SK-N-SH treated with all-trans-retinoic acid at 6 μM for 48 hours (cell line): Measurements from ENCODE around the gene MANBA.

ENCODE experiments used
- ATAC-seq: fragments of 200-7000 bp; cut with Tn5 transposase; 3 replicates; pipeline ENCODE4 v1.9.1; 2020; ENCODE audit warnings: mild to moderate bottlenecking, moderate library complexity
- ARNTL ChIP-seq: fragments of 450-650 bp; formaldehyde crosslinking; IDR thresholded peaks from 2 replicates; pipeline ENCODE4 v1.5.0; 2020; ENCODE audit warnings: low read depth, mild to moderate bottlenecking, moderate library complexity, borderline replicate concordance
- BACH2 ChIP-seq: fragments of 250-450 bp; sonication (Bioruptor Pico); IDR thresholded peaks from 2 replicates; pipeline ENCODE4 v1.9.0; 2021; ENCODE audit warnings: mild to moderate bottlenecking, borderline replicate concordance
- CSDC2 ChIP-seq: fragments of 250-450 bp; sonication (Bioruptor Pico); IDR thresholded peaks from 2 replicates; pipeline ENCODE4 v1.5.0; 2020; ENCODE audit warnings: mild to moderate bottlenecking, moderate library complexity
- ESRRG ChIP-seq: fragments of 250-450 bp; sonication (Bioruptor Pico); IDR thresholded peaks from 2 replicates; pipeline ENCODE4 v1.6.1; 2021; ENCODE audit warnings: mild to moderate bottlenecking
- GLIS3 ChIP-seq: fragments of 250-450 bp; sonication (Bioruptor Pico); IDR thresholded peaks from 2 replicates; pipeline ENCODE4 v1.5.0; 2020; ENCODE audit warnings: mild to moderate bottlenecking, moderate library complexity
- OSR1 ChIP-seq: fragments of 250-450 bp; sonication (Bioruptor Pico); IDR thresholded peaks from 2 replicates; pipeline ENCODE4 v1.8.0; 2022; ENCODE audit warnings: moderate library complexity, mild to moderate bottlenecking, inconsistent platforms
- PPARA ChIP-seq: fragments of 250-450 bp; sonication (Bioruptor Pico); IDR thresholded peaks from 2 replicates; pipeline ENCODE4 v1.5.0; 2020; ENCODE audit warnings: mild to moderate bottlenecking, borderline replicate concordance
- RARB ChIP-seq: fragments of 250-450 bp; sonication (Bioruptor Pico); IDR thresholded peaks from 2 replicates; pipeline ENCODE4 v1.8.0; 2021; ENCODE audit warnings: mild to moderate bottlenecking, moderate library complexity
- SNAI2 ChIP-seq: fragments of 250-450 bp; sonication (Bioruptor Pico); IDR thresholded peaks from 2 replicates; pipeline ENCODE4 v1.5.0; 2020; ENCODE audit warnings: mild to moderate bottlenecking, moderate library complexity
- TCF4 ChIP-seq: fragments of 250-450 bp; sonication (Bioruptor Pico); IDR thresholded peaks from 2 replicates; pipeline ENCODE4 v1.8.0; 2021; ENCODE audit warnings: mild to moderate bottlenecking, moderate library complexity, borderline replicate concordance
- TOX ChIP-seq: fragments of 250-450 bp; sonication (Bioruptor Pico); IDR thresholded peaks from 2 replicates; pipeline ENCODE4 v1.8.0; 2021; ENCODE audit warnings: mild to moderate bottlenecking, moderate library complexity, borderline replicate concordance
- ZFP3 ChIP-seq: fragments of 250-450 bp; sonication (Bioruptor Pico); IDR thresholded peaks from 2 replicates; pipeline ENCODE4 v1.5.0; 2020; ENCODE audit warnings: mild to moderate bottlenecking, moderate library complexity
- ZFP30 ChIP-seq: fragments of 450-650 bp; formaldehyde crosslinking; IDR thresholded peaks from 2 replicates; pipeline ENCODE4 v1.5.0; 2022; ENCODE audit warnings: mild to moderate bottlenecking, moderate library complexity
- ZNF565 ChIP-seq: fragments of 450-650 bp; formaldehyde crosslinking; conservative IDR thresholded peaks from 2 replicates; pipeline ENCODE4 v1.5.0; 2020; ENCODE audit warnings: low read depth, mild to moderate bottlenecking, moderate library complexity
- ZNF70 ChIP-seq: fragments of 450-650 bp; formaldehyde crosslinking; IDR thresholded peaks from 2 replicates; pipeline ENCODE4 v1.5.0; 2020; ENCODE audit warnings: mild to moderate bottlenecking, moderate library complexity
- ZNF8 ChIP-seq: fragments of 450-650 bp; formaldehyde crosslinking; IDR thresholded peaks from 2 replicates; pipeline ENCODE4 v1.5.0; 2020; ENCODE audit warnings: mild to moderate bottlenecking, moderate library complexity
- TF ChIP-seq, protein P1 (sequence below): fragments of 250-450 bp; sonication (Bioruptor Pico); IDR thresholded peaks from 2 replicates; pipeline ENCODE4 v1.8.0; 2020; ENCODE audit warnings: mild to moderate bottlenecking, moderate library complexity, borderline replicate concordance
- TF ChIP-seq, protein P2 (sequence below): fragments of 250-450 bp; sonication (Bioruptor Pico); IDR thresholded peaks from 2 replicates; pipeline ENCODE4 v1.8.0; 2021; ENCODE audit warnings: low read depth, mild to moderate bottlenecking, moderate library complexity, borderline replicate concordance
- TF ChIP-seq, protein P3 (sequence below): fragments of 250-450 bp; sonication (Bioruptor Pico); IDR thresholded peaks from 2 replicates; pipeline ENCODE4 v1.5.1; 2021; ENCODE audit warnings: mild to moderate bottlenecking, moderate library complexity
- TF ChIP-seq, protein P4 (sequence below): fragments of 250-450 bp; sonication (Bioruptor Pico); IDR thresholded peaks from 2 replicates; pipeline ENCODE4 v1.5.1; 2020; ENCODE audit warnings: low read depth, mild to moderate bottlenecking, moderate library complexity

The MANBA gene

DNA sequence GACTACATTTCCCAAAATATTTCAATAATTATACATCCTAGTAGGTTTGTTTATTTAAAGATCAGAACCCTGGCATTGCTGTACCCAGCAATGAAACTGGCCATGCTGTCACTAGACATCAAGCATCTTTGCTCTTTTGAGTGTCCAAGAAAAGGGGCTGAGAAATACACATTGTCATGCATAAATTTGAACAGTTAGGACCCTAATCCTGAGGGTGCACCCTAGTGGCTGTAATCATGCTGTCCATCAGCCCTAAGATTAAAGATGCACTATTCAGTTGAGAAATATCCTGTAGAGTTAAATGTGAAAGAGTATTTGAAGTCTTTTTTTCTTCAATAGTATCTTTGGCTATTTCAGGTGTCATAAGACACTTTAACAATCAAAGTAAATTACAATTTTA is 150.8 kb downstream of the MANBA start:
- TF ChIP-seq BACH2 (no peak), ESRRG (CRISPR knock-in tag) (no peak)
- TF ChIP-seq, protein P1, sequence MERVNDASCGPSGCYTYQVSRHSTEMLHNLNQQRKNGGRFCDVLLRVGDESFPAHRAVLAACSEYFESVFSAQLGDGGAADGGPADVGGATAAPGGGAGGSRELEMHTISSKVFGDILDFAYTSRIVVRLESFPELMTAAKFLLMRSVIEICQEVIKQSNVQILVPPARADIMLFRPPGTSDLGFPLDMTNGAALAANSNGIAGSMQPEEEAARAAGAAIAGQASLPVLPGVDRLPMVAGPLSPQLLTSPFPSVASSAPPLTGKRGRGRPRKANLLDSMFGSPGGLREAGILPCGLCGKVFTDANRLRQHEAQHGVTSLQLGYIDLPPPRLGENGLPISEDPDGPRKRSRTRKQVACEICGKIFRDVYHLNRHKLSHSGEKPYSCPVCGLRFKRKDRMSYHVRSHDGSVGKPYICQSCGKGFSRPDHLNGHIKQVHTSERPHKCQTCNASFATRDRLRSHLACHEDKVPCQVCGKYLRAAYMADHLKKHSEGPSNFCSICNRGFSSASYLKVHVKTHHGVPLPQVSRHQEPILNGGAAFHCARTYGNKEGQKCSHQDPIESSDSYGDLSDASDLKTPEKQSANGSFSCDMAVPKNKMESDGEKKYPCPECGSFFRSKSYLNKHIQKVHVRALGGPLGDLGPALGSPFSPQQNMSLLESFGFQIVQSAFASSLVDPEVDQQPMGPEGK (CRISPR knock-in tag): no peak
- TF ChIP-seq, protein P2, sequence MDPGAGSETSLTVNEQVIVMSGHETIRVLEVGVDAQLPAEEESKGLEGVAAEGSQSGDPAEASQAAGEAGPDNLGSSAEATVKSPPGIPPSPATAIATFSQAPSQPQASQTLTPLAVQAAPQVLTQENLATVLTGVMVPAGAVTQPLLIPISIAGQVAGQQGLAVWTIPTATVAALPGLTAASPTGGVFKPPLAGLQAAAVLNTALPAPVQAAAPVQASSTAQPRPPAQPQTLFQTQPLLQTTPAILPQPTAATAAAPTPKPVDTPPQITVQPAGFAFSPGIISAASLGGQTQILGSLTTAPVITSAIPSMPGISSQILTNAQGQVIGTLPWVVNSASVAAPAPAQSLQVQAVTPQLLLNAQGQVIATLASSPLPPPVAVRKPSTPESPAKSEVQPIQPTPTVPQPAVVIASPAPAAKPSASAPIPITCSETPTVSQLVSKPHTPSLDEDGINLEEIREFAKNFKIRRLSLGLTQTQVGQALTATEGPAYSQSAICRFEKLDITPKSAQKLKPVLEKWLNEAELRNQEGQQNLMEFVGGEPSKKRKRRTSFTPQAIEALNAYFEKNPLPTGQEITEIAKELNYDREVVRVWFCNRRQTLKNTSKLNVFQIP (CRISPR knock-in tag): no peak
- ATAC-seq: peak; percentile 67

DNA sequence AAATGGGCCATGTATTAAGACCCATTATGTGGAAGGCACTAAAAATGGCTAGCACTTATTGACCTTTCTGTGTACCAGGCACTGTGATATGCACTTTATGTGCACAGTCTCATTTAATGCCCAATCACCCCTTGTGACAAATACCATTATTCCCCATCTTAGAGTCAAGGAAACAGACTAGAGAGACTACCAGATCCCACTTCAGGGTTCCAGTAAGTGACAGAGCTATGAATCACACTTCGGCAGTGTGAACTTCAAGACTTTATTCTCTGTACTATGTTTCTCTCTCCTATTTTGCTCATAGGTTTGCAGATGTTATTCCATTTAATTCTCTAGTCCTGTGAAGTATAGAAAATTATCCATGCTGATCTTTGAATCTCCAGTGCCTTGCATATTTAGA is 152.6 kb downstream of the MANBA start:
- peak; percentile 33; the same call in 1 of the 3 replicates for ATAC-seq
- TF ChIP-seq ARNTL (CRISPR knock-in tag): no peak
- TF ChIP-seq ZNF8 (CRISPR knock-in tag): no peak
- no peak for TF ChIP-seq BACH2
- TF ChIP-seq, protein P3, sequence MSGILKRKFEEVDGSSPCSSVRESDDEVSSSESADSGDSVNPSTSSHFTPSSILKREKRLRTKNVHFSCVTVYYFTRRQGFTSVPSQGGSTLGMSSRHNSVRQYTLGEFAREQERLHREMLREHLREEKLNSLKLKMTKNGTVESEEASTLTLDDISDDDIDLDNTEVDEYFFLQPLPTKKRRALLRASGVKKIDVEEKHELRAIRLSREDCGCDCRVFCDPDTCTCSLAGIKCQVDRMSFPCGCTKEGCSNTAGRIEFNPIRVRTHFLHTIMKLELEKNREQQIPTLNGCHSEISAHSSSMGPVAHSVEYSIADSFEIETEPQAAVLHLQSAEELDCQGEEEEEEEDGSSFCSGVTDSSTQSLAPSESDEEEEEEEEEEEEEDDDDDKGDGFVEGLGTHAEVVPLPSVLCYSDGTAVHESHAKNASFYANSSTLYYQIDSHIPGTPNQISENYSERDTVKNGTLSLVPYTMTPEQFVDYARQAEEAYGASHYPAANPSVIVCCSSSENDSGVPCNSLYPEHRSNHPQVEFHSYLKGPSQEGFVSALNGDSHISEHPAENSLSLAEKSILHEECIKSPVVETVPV (CRISPR knock-in tag): no peak
- TF ChIP-seq ZFP3 (CRISPR knock-in tag): no peak
- TF ChIP-seq RARB (CRISPR knock-in tag): no peak
- TF ChIP-seq ZFP30 (CRISPR knock-in tag): no peak
- TF ChIP-seq, protein P2 (CRISPR knock-in tag): no peak
- TF ChIP-seq TCF4 (CRISPR knock-in tag): no peak
- no peak for TF ChIP-seq OSR1 (CRISPR knock-in tag)
- TF ChIP-seq SNAI2: no peak
- TF ChIP-seq CSDC2 (CRISPR knock-in tag): no peak
- TF ChIP-seq ZNF70 (CRISPR knock-in tag): no peak
- TF ChIP-seq ESRRG (CRISPR knock-in tag): no peak
- TF ChIP-seq, protein P1 (CRISPR knock-in tag): no peak

DNA sequence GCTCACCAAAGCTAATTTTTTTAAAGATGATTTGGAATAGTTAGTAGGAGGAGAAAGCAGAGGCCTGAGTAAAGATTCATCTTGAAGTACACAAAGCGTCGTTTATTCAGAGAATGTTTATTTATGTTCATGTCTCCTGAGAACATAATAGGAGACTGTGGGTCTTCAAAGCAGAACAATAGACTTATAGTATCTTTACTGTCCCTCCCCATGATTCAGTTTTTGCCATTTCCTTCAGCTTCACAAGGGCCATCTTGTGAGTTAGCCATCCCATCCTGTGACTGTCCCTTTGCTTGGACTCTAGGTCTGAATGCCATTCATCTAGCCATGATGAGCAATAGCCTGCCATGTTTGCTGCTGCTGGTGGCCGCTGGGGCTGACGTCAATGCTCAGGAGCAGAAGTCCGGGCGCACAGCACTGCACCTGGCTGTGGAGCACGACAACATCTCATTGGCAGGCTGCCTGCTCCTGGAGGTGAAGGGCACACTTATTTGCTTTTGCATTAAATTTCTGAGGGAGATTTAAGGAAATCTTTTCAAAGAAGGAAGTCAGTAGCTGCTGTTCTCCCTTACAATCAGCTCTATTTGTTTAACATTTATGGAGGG is 153.8 kb downstream of the MANBA start:
- no peak for ATAC-seq
- TF ChIP-seq RARB (CRISPR knock-in tag) (no peak), ZFP3 (CRISPR knock-in tag) (no peak), ZNF8 (CRISPR knock-in tag) (no peak), TOX (CRISPR knock-in tag) (no peak), GLIS3 (CRISPR knock-in tag) (no peak), ZNF565 (CRISPR knock-in tag) (no peak), TCF4 (CRISPR knock-in tag) (no peak), OSR1 (CRISPR knock-in tag) (no peak), BACH2 (no peak), PPARA (no peak)
- TF ChIP-seq, protein P2 (CRISPR knock-in tag): no peak
- TF ChIP-seq, protein P4, sequence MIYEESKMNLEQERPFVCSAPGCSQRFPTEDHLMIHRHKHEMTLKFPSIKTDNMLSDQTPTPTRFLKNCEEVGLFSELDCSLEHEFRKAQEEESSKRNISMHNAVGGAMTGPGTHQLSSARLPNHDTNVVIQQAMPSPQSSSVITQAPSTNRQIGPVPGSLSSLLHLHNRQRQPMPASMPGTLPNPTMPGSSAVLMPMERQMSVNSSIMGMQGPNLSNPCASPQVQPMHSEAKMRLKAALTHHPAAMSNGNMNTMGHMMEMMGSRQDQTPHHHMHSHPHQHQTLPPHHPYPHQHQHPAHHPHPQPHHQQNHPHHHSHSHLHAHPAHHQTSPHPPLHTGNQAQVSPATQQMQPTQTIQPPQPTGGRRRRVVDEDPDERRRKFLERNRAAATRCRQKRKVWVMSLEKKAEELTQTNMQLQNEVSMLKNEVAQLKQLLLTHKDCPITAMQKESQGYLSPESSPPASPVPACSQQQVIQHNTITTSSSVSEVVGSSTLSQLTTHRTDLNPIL (CRISPR knock-in tag): no peak
